ENCODE results near the gene KRT79.

DNA sequence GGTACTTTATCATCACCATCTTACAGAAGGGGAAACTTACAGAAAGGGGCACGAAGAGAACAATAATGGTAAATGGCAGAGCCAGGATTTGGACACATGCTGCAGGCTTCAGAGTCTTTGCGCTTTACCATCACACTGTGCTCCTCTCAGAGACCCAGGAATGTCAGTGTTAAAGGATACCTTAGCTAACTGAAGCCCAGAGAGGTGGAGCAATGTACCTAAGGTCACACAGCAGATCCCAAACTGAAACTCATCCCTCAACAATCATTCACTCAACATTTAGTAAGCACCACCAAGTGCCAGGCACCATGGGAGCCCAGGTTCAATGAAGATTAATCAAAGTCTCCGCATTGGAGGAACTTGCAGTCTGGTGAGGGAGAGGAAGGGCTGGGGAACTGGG lies 22.7 kb upstream of the KRT79 start:
- TF ChIP-seq, protein P1, sequence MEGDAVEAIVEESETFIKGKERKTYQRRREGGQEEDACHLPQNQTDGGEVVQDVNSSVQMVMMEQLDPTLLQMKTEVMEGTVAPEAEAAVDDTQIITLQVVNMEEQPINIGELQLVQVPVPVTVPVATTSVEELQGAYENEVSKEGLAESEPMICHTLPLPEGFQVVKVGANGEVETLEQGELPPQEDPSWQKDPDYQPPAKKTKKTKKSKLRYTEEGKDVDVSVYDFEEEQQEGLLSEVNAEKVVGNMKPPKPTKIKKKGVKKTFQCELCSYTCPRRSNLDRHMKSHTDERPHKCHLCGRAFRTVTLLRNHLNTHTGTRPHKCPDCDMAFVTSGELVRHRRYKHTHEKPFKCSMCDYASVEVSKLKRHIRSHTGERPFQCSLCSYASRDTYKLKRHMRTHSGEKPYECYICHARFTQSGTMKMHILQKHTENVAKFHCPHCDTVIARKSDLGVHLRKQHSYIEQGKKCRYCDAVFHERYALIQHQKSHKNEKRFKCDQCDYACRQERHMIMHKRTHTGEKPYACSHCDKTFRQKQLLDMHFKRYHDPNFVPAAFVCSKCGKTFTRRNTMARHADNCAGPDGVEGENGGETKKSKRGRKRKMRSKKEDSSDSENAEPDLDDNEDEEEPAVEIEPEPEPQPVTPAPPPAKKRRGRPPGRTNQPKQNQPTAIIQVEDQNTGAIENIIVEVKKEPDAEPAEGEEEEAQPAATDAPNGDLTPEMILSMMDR (IDR thresholded peaks at IDR 0.05; ENCODE audit: low read depth, low read length, poor library complexity, severe bottlenecking), result no peak
- no peak for TF ChIP-seq EZH2phosphoT487 (IDR thresholded peaks at IDR 0.05; ENCODE audit: borderline replicate concordance, low read length)

Data from DOHH2 (cell line).